Stimulated activated CD8-positive, alpha-beta memory T cell treated with anti-CD3 and anti-CD28 coated beads, Interleukin-4, amount 100 ng/mL, for 48 hours (primary cell): ENCODE measurements around the gene FLNC.
A peak's percentile ranks its signal among the peaks of the same experiment; 100 is the strongest.

ENCODE experiments used
- DNase-seq: peaks from one replicate; pipeline ENCODE4 v3.0.0-alpha.2; 2020

Gene FLNC

DNA sequence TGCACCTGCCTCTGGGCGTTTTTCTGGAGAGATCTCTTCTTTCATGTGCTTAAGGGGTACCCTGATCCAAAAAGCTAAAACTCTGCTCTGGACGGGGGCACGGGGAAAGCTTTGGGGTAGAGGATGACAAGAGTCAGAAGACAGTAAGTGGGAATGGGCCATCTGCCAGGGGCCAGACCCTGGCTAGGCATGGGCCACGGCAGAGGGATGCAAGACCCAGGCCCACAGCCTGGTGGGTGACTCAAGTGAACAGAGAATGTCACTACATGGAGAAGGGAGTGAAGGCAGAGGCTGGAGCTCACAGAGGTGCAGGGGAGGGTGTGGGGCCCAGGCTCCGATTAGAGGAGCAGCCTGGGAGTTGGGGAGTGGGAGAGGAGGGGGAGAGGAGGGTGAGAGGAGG is 15.3 kb downstream of the FLNC start:
- no peak for DNase-seq

GRCh38 chr7:128845987-128846386 is 15.8 kb downstream of the FLNC start:
- DNase-seq: no peak

GRCh38 chr7:128846781-128847444 is 16.7 kb downstream of the FLNC start:
- no peak for DNase-seq

- DNase-seq: no peak
These were observed 17.6 kb downstream of the FLNC start for GRCh38 chr7:128847721-128848211.

- no peak for DNase-seq
These were observed 18.3 kb downstream of the FLNC start for GRCh38 chr7:128848289-128849155.

DNA sequence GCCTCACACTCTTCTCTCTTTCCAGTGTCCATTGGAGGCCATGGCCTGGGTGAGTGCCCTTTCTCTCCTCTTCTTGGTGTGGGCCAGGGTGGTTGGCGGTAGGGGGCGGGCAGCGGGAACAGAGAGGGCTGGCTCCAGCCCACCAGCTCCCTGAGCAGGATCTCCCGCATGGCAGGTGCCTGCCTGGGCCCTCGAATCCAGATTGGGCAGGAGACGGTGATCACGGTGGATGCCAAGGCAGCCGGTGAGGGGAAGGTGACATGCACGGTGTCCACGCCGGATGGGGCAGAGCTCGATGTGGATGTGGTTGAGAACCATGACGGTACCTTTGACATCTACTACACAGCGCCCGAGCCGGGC is 18.9 kb downstream of the FLNC start:
- DNase-seq: no peak

- DNase-seq: no peak
These were observed 19.7 kb downstream of the FLNC start for GRCh38 chr7:128849804-128850490.

- DNase-seq: no peak
These were observed 22.5 kb downstream of the FLNC start for GRCh38 chr7:128852537-128853254.

GRCh38 chr7:128853799-128854198 is 23.6 kb downstream of the FLNC start:
- DNase-seq: no peak

GRCh38 chr7:128854396-128854795 is 24.2 kb downstream of the FLNC start:
- DNase-seq: no peak

GRCh38 chr7:128855559-128855958 is 25.4 kb downstream of the FLNC start:
- no peak for DNase-seq

DNA sequence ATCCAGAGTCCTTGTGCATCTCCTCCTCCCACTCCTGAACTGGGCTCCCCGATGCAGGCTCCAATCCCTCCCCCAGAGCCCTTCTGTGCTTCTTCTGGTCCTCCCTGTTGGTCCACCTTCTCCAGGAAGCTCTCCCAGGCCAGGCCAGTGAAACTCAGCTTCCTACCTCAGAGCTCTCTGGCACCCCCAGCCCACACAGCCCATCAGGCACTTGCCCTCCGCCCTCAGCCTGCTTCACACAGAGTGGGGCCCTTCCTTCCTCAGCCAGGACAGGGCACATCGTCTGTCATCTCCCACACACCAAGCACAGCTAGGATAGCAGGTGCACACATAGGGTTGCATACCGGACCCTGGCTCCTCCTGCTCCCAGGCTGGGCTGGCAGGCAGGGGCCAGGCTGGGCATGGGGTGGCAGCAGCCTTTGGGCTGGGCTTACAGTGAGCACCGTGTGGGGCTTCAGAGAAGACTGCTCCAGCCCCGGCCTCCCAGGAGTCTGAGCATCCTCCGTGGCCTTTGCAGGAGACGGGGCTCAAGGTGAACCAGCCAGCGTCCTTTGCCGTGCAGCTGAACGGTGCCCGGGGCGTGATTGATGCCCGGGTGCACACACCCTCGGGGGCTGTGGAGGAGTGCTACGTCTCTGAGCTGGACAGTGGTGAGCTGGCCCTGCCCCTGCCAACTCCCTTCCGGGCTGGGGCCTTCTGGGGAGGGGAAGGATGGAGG is 26.0 kb downstream of the FLNC start:
- DNase-seq: no peak

DNA sequence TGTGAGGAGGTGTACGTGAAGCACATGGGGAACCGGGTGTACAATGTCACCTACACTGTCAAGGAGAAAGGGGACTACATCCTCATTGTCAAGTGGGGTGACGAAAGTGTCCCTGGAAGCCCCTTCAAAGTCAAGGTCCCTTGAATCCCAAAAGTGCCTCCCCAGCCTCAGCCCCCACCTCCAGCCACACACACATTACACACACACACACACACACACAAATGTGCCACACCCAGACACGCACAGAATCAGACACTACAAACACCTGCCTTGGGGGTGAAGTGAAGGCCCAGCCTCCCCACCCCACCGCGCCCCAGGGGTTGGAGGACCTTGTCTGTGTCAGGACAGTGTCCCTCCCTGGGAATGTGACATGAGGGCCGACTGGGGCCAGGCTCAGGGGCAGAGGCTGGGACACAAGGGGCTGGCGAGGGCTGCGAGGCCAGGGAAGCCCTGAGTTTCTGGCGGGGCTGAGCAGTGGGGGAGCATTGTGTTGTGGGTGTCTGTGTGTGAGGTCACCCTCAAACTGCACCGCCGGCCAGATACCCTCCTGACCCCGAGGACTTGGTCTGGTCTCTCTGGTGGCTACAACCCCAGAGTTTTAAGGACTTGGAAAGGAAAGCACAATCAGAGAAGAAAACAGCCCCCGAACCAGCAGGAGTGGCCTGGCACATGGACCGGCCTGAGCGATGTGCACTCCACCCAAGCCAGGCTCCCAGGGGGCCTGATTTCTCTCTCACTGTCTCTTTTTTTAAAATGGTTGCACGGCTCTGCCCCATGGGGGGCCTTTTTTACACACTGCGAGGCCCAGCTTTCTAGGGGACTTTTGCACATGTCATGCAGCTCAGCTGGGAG is 28.4 kb downstream of the FLNC start:
- DNase-seq: no peak

- no peak for DNase-seq
These were observed 29.3 kb downstream of the FLNC start for GRCh38 chr7:128859232-128860157.

DNA sequence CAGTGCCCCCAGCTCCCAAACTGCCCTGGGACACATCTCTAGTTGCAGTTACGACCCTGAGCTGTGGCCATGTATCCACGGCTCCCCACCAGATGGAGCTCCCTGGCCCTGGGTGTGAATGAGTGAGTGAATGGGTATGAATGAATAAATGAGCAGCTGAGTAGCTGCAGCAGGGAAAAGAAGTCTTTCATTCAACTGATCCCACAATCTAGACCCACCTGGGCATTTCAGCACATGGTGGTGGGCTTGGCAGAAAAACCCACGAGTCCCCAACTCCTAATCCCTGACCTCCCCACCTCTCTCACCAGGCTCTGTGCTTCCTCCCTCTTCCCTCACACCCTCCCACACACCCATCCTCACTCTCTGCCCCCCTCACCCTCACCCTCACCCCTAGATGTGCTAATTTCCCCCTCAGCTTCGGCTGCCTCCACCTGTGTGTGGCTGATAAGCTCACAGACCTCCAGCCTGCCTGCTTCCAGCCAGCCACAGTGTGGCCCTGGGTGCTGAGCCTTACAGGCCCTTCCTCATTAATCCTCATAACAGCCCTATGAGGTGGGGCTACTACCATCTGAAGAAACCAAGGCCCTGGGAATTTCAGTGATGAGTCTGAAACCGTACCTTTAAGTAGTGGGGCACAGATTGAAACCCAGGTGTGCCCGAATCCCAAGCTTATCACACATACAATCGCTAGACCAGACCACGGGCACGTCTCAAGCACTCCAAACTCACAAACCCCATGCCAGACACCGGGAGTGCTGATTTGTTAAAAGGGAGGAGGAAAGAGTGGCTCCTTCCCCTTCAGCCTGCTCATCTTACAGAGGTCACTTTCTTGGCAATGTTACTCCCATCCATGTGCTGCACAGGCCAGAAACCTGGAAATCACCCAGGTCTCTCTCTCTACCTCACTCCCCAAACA is 30.2 kb downstream of the FLNC start:
- DNase-seq: no peak

DNA sequence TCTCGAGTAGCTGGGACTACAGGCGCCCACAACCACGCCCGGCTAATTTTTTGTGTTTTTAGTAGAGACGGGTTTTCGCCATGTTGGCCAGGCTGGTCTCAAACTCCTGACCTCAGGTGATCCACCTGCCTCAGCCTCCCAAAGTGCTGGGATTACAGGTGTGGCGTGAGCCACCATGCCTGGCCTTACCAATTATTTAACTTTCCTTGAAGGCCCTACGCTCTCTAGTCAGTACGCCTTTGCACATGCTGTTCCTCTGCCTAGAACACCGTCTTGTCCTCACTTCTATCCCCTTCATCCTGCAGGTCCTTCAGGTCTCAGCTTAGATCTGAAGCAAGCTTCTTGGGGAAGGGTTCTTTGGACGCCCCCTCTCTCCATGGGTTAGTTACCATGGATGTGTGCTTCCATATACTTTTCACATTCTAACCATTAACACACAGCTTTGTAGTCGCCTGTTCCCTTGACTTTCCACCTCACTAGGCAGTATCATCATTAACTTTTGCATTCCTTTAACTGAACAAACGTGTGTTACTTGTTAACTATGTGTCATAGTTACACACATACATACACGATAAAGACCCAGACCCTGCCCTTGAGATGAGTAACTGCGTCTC is 31.9 kb downstream of the FLNC start:
- no peak for DNase-seq

GRCh38 chr7:128862571-128863432 is 32.6 kb downstream of the FLNC start, which contains the start of gene ATP6V1F:
ATP6V1F (plus strand) TSS chr7:128862856; CDS start chr7:128862905, 49 bp downstream.
- peak; percentile 100 for DNase-seq
